HEK293 (cell line): ENCODE results near the gene OR10H4.
"Not testable (repeated sequence)": the region's sequence is repeated elsewhere in the genome, so short reads cannot be mapped to it uniquely, and the experiment has no call there.

Experiments
- CTCF ChIA-PET: fragments of 350-600 bp; formaldehyde crosslinking; extraction: SDS; loops from one replicate; lab custom pipeline; 2021; ENCODE audit warnings: antibody characterized with exemption; lab: Yijun Ruan, JAX
- POLR2A ChIA-PET: fragments of 300-600 bp; formaldehyde crosslinking; extraction: SDS; loops from one replicate; lab custom pipeline; 2020; ENCODE audit warnings: antibody characterized with exemption, inconsistent platforms; lab: Yijun Ruan, JAX
- H3K27ac ChIP-seq: fragments of 200-500 bp; sonication (Bioruptor generic); 2 replicates; pipeline ENCODE4 v1.5.1; 2014; ENCODE audit warnings: low read depth, low read length, control low read depth, inconsistent platforms; ENCODE audit errors: extremely low read depth
- H3K36me3 ChIP-seq, 2 experiments: fragments of 200-500 bp in 1 of 2; sonication (Bioruptor generic) in 1 of 2; 1 replicate in 1 of 2; 2 replicates in 1 of 2; pipeline ENCODE4 v1.5.1; 2014 to 2017; ENCODE audit warnings: inconsistent platforms in 2 of 2, low read length in 2 of 2; ENCODE audit not compliant: control insufficient read depth in 2 of 2, insufficient read depth in 1 of 2
- H3K4me1 ChIP-seq: fragments of 200-500 bp; sonication (Bioruptor generic); 2 replicates; pipeline ENCODE4 v1.5.1; 2014; ENCODE audit warnings: mild to moderate bottlenecking, low read length, inconsistent platforms; ENCODE audit not compliant: control insufficient read depth, insufficient read depth
- H3K4me3 ChIP-seq: 2 replicates; pipeline ENCODE4 v1.5.1; 2011; ENCODE audit warnings: low read depth, mild to moderate bottlenecking, control low read depth, low read length, moderate library complexity
- H3K9me3 ChIP-seq: fragments of 200-500 bp; sonication (Bioruptor generic); 2 replicates; pipeline ENCODE4 v1.5.1; 2014; ENCODE audit warnings: low read depth, low read length, inconsistent platforms; ENCODE audit not compliant: control insufficient read depth, insufficient read depth
- ATF2 ChIP-seq: fragments of 450-650 bp; formaldehyde crosslinking; IDR thresholded peaks from 2 replicates; pipeline ENCODE4 v1.5.1; 2016; ENCODE audit warnings: missing biosample characterization, missing genetic modification characterization, low read depth
- CTCF ChIP-seq: fragments of 450-650 bp; formaldehyde crosslinking; IDR thresholded peaks from 2 replicates; pipeline ENCODE4 v1.5.1; 2016; ENCODE audit warnings: missing biosample characterization, missing genetic modification characterization
- FEZF1 ChIP-seq: fragments of 450-650 bp; formaldehyde crosslinking; IDR thresholded peaks from 2 replicates; pipeline ENCODE4 v1.5.1; 2016; ENCODE audit warnings: missing biosample characterization, missing genetic modification characterization
- ZBTB21 ChIP-seq: fragments of 450-650 bp; formaldehyde crosslinking; IDR thresholded peaks from 2 replicates; pipeline ENCODE4 v1.5.1; 2017; ENCODE audit warnings: missing biosample characterization, missing genetic modification characterization
- ZBTB48 ChIP-seq: fragments of 450-650 bp; formaldehyde crosslinking; IDR thresholded peaks from 2 replicates; pipeline ENCODE4 v1.5.1; 2016; ENCODE audit warnings: missing biosample characterization, missing genetic modification characterization
- ZFP41 ChIP-seq: fragments of 450-650 bp; formaldehyde crosslinking; IDR thresholded peaks from 2 replicates; pipeline ENCODE4 v1.5.1; 2016; ENCODE audit warnings: missing biosample characterization, missing genetic modification characterization, borderline replicate concordance
- ZNF10 ChIP-seq: fragments of 450-650 bp; formaldehyde crosslinking; IDR thresholded peaks from 2 replicates; pipeline ENCODE4 v1.5.1; 2017; ENCODE audit warnings: missing biosample characterization, missing genetic modification characterization
- ZNF157 ChIP-seq: fragments of 450-650 bp; formaldehyde crosslinking; IDR thresholded peaks from 2 replicates; pipeline ENCODE4 v1.5.1; 2016; ENCODE audit warnings: missing biosample characterization, missing genetic modification characterization
- ZNF16 ChIP-seq: fragments of 450-650 bp; formaldehyde crosslinking; IDR thresholded peaks from 2 replicates; pipeline ENCODE4 v1.5.1; 2016; ENCODE audit warnings: low read depth, missing biosample characterization, missing genetic modification characterization
- ZNF354C ChIP-seq: fragments of 450-650 bp; formaldehyde crosslinking; IDR thresholded peaks from 2 replicates; pipeline ENCODE4 v1.5.1; 2016; ENCODE audit warnings: missing biosample characterization, missing genetic modification characterization, low read depth, borderline replicate concordance
- ZNF398 ChIP-seq: fragments of 450-650 bp; formaldehyde crosslinking; IDR thresholded peaks from 2 replicates; pipeline ENCODE4 v1.5.1; 2017; ENCODE audit warnings: missing biosample characterization, missing genetic modification characterization
- ZNF513 ChIP-seq: fragments of 450-650 bp; IDR thresholded peaks from 2 replicates; pipeline ENCODE4 v1.5.1; 2018; ENCODE audit warnings: missing biosample characterization, missing genetic modification characterization
- ZNF580 ChIP-seq: fragments of 450-650 bp; formaldehyde crosslinking; IDR thresholded peaks from 2 replicates; pipeline ENCODE4 v1.5.1; 2016; ENCODE audit warnings: missing biosample characterization, missing genetic modification characterization
- ZNF600 ChIP-seq: fragments of 450-650 bp; formaldehyde crosslinking; IDR thresholded peaks from 2 replicates; pipeline ENCODE4 v1.5.1; 2016; ENCODE audit warnings: missing biosample characterization, missing genetic modification characterization
- ZSCAN18 ChIP-seq: fragments of 450-650 bp; formaldehyde crosslinking; IDR thresholded peaks from 2 replicates; pipeline ENCODE4 v1.5.1; 2016; ENCODE audit warnings: missing biosample characterization, missing genetic modification characterization
- ZSCAN23 ChIP-seq: fragments of 450-650 bp; formaldehyde crosslinking; IDR thresholded peaks from 2 replicates; pipeline ENCODE4 v1.5.1; 2016; ENCODE audit warnings: missing biosample characterization, missing genetic modification characterization

Gene OR10H4

GRCh38 chr19:15977690-15978089, 28.9 kb downstream of the OR10H4 start:
- Histone ChIP-seq H3K9me3 (no peaks in the 10 kb centered on the region), H3K4me1 (no peaks in the 10 kb centered on the region), H3K27ac (no peak overlapping the region), H3K36me3 (no peaks in the 10 kb centered on the region), H3K4me3 (no peak overlapping the region)
- ChIA-PET POLR2A (no interaction called here), CTCF (interaction anchor here (0.6 kb wide), 1 partner anchor 203 kb away, joined by 4 read pairs; no protein-coding TSS in a partner anchor)
- TF ChIP-seq ZNF600 (no peak), ZFP41 (tag by site-specific recombination) (no peak), ZNF10 (tag by site-specific recombination) (no peak), ZNF580 (tag by site-specific recombination) (no peak), ZNF354C (tag by site-specific recombination) (no peak), ZNF157 (tag by site-specific recombination) (no peak), CTCF (tag by site-specific recombination) (no peak), ZNF398 (tag by site-specific recombination) (no peak)

- CTCF ChIA-PET, result no interaction called here
- H3K9me3 ChIP-seq, result no peaks in the 10 kb centered on the region
- H3K36me3 ChIP-seq, result no peaks in the 10 kb centered on the region
- TF ChIP-seq ZSCAN23 (tag by site-specific recombination), result no peak
- peak; percentile 57; the same call in 1 of the 2 replicates for TF ChIP-seq ZNF16 (tag by site-specific recombination)
- H3K4me1 ChIP-seq, result no peaks in the 10 kb centered on the region
- POLR2A ChIA-PET, result no interaction called here
- no peak overlapping the region for H3K27ac ChIP-seq
- no peak overlapping the region for H3K4me3 ChIP-seq
Observed at GRCh38 chr19:15979293-15979692, 30.5 kb downstream of the OR10H4 start.

- not testable (repeated sequence) for H3K4me1 ChIP-seq, H3K36me3 ChIP-seq, H3K4me3 ChIP-seq, H3K9me3 ChIP-seq, H3K27ac ChIP-seq
- ChIA-PET CTCF (interaction anchor here (0.6 kb wide), 1 partner anchor 25 kb away, joined by 3 read pairs; no protein-coding TSS in a partner anchor), POLR2A (interaction anchor here (0.7 kb wide), 1 partner anchor 41 kb away, joined by 3 read pairs; no protein-coding TSS in a partner anchor)
Observed at GRCh38 chr19:15985831-15986230, 37.0 kb downstream of the OR10H4 start.

- ChIA-PET CTCF (no interaction called here), POLR2A (no interaction called here)
- Histone ChIP-seq H3K9me3 (no peaks in the 10 kb centered on the region; the same call in 1 of the 2 replicates), H3K4me1 (no peaks in the 10 kb centered on the region), H3K27ac (no peak overlapping the region), H3K36me3 (no peaks in the 10 kb centered on the region), H3K4me3 (no peak overlapping the region)
- no peak for TF ChIP-seq ZNF600
- TF ChIP-seq ZBTB21 (tag by site-specific recombination), result no peak
- no peak for TF ChIP-seq CTCF (tag by site-specific recombination)
- no peak for TF ChIP-seq FEZF1 (tag by site-specific recombination)
- no peak for TF ChIP-seq ZNF513 (tag by site-specific recombination)
- no peak for TF ChIP-seq ATF2 (tag by site-specific recombination)
- no peak for TF ChIP-seq ZBTB48 (tag by site-specific recombination)
- no peak for TF ChIP-seq ZSCAN18
Observed at GRCh38 chr19:15986701-15987100, 37.9 kb downstream of the OR10H4 start.
